ENCODE measurements around the gene NOTCH4. TPM values are rescaled to one million over a fixed set of nuclear protein-coding genes. Genes with fewer than 3 reads are reported as not detected.
A peak's percentile ranks its signal among the peaks of the same experiment; 100 is the strongest.

NOTCH4 gene
- total and polyA plus RNA-seq, 9 of the 15 experiments (the other 6 are each of a cell fraction or from before 2014, with no cell fraction given): 0.24 to 4.3 (median 1.7) TPM

- TF ChIP-seq, protein P1, sequence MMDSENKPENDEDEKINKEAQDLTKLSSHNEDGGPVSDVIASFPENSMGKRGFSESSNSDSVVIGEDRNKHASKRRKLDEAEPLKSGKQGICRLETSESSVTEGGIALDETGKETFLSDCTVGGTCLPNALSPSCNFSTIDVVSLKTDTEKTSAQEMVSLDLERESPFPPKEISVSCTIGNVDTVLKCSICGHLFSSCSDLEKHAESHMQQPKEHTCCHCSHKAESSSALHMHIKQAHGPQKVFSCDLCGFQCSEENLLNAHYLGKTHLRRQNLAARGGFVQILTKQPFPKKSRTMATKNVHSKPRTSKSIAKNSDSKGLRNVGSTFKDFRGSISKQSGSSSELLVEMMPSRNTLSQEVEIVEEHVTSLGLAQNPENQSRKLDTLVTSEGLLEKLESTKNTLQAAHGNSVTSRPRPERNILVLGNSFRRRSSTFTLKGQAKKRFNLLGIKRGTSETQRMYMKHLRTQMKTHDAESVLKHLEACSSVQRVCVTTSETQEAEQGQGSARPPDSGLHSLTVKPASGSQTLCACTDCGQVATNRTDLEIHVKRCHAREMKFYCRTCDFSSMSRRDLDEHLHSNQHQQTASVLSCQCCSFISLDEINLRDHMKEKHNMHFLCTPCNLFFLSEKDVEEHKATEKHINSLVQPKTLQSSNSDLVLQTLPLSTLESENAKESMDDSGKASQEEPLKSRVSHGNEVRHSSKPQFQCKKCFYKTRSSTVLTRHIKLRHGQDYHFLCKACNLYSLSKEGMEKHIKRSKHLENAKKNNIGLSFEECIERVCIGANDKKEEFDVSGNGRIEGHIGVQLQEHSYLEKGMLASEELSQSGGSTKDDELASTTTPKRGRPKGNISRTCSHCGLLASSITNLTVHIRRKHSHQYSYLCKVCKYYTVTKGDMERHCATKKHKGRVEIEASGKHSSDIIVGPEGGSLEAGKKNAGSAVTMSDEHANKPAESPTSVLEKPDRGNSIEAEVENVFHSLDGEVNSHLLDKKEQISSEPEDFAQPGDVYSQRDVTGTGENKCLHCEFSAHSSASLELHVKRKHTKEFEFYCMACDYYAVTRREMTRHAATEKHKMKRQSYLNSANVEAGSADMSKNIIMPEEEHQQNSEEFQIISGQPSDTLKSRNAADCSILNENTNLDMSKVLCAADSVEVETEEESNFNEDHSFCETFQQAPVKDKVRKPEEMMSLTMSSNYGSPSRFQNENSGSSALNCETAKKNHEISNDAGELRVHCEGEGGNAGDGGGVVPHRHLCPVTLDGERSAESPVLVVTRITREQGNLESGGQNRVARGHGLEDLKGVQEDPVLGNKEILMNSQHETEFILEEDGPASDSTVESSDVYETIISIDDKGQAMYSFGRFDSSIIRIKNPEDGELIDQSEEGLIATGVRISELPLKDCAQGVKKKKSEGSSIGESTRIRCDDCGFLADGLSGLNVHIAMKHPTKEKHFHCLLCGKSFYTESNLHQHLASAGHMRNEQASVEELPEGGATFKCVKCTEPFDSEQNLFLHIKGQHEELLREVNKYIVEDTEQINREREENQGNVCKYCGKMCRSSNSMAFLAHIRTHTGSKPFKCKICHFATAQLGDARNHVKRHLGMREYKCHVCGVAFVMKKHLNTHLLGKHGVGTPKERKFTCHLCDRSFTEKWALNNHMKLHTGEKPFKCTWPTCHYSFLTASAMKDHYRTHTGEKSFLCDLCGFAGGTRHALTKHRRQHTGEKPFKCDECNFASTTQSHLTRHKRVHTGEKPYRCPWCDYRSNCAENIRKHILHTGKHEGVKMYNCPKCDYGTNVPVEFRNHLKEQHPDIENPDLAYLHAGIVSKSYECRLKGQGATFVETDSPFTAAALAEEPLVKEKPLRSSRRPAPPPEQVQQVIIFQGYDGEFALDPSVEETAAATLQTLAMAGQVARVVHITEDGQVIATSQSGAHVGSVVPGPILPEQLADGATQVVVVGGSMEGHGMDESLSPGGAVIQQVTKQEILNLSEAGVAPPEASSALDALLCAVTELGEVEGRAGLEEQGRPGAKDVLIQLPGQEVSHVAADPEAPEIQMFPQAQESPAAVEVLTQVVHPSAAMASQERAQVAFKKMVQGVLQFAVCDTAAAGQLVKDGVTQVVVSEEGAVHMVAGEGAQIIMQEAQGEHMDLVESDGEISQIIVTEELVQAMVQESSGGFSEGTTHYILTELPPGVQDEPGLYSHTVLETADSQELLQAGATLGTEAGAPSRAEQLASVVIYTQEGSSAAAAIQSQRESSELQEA (IDR thresholded peaks at IDR 0.05; ENCODE audit: low read depth): no peak
- TF ChIP-seq ZNF23 (CRISPR knock-in tag; IDR thresholded peaks at IDR 0.05) (no peak), HDAC3 (IDR thresholded peaks at IDR 0.05; ENCODE audit: borderline replicate concordance, partially characterized antibody) (peak; percentile 18), ATF3 (IDR thresholded peaks at IDR 0.05) (peak; percentile 55), ATF3 (CRISPR knock-in tag; conservative IDR thresholded peaks at IDR 0.05) (no peak), XRCC5 (IDR thresholded peaks at IDR 0.05; ENCODE audit: low read depth, low read length) (no peak), CBFA2T2 (conservative IDR thresholded peaks at IDR 0.05) (no peak), ETV1 (tag; conservative IDR thresholded peaks at IDR 0.05; ENCODE audit: low read depth) (no peak), ZNF586 (CRISPR knock-in tag; conservative IDR thresholded peaks at IDR 0.05) (no peak), MEF2D (tag; conservative IDR thresholded peaks at IDR 0.05; ENCODE audit: low read depth) (no peak)
- TF ChIP-seq, protein P2, sequence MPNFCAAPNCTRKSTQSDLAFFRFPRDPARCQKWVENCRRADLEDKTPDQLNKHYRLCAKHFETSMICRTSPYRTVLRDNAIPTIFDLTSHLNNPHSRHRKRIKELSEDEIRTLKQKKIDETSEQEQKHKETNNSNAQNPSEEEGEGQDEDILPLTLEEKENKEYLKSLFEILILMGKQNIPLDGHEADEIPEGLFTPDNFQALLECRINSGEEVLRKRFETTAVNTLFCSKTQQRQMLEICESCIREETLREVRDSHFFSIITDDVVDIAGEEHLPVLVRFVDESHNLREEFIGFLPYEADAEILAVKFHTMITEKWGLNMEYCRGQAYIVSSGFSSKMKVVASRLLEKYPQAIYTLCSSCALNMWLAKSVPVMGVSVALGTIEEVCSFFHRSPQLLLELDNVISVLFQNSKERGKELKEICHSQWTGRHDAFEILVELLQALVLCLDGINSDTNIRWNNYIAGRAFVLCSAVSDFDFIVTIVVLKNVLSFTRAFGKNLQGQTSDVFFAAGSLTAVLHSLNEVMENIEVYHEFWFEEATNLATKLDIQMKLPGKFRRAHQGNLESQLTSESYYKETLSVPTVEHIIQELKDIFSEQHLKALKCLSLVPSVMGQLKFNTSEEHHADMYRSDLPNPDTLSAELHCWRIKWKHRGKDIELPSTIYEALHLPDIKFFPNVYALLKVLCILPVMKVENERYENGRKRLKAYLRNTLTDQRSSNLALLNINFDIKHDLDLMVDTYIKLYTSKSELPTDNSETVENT (CRISPR knock-in tag; IDR thresholded peaks at IDR 0.05): no peak
- TF ChIP-seq, protein P3, sequence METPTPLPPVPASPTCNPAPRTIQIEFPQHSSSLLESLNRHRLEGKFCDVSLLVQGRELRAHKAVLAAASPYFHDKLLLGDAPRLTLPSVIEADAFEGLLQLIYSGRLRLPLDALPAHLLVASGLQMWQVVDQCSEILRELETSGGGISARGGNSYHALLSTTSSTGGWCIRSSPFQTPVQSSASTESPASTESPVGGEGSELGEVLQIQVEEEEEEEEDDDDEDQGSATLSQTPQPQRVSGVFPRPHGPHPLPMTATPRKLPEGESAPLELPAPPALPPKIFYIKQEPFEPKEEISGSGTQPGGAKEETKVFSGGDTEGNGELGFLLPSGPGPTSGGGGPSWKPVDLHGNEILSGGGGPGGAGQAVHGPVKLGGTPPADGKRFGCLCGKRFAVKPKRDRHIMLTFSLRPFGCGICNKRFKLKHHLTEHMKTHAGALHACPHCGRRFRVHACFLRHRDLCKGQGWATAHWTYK (CRISPR knock-in tag; IDR thresholded peaks at IDR 0.05): no peak
- TF ChIP-seq, protein P4, sequence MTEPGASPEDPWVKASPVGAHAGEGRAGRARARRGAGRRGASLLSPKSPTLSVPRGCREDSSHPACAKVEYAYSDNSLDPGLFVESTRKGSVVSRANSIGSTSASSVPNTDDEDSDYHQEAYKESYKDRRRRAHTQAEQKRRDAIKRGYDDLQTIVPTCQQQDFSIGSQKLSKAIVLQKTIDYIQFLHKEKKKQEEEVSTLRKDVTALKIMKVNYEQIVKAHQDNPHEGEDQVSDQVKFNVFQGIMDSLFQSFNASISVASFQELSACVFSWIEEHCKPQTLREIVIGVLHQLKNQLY (CRISPR knock-in tag; conservative IDR thresholded peaks at IDR 0.05): no peak
Measured at GRCh38 chr6:32152769-32153563, 70.9 kb downstream of the NOTCH4 start (continued).

All from K562 (cell line).